Inferior parietal cortex (tissue), 1 donor: ENCODE measurements around the gene GRWD1.

ENCODE experiments used
- DNase-seq: peaks from one replicate; pipeline ENCODE4 v3.0.0-alpha.2; 2016; ENCODE audit errors: extremely low spot score

The GRWD1 gene

GRCh38 chr19:48424694-48425219, 21.0 kb upstream of the GRWD1 start:
- DNase-seq = no peak

- DNase-seq = no peak
These were observed 17.1 kb upstream of the GRWD1 start for GRCh38 chr19:48428670-48429069.

- no peak for DNase-seq
These were observed 12.4 kb upstream of the GRWD1 start for GRCh38 chr19:48433337-48433736.

GRCh38 chr19:48436586-48436985, 9.2 kb upstream of the GRWD1 start:
- DNase-seq = no peak

- no peak for DNase-seq
These were observed 4.3 kb upstream of the GRWD1 start for GRCh38 chr19:48441360-48442050.

- no peak for DNase-seq
These were observed 3.4 kb upstream of the GRWD1 start for GRCh38 chr19:48442116-48443035.

GRCh38 chr19:48443256-48443655, 2.5 kb upstream of the GRWD1 start:
- DNase-seq = no peak

GRCh38 chr19:48443731-48444128, 2.1 kb upstream of the GRWD1 start:
- DNase-seq = no peak

GRCh38 chr19:48444129-48444935, 1.5 kb upstream of the GRWD1 start:
- no peak for DNase-seq

GRCh38 chr19:48444936-48445200, 915 bp upstream of the GRWD1 start:
- DNase-seq = no peak

GRCh38 chr19:48445256-48445605, 552 bp upstream of the GRWD1 start:
- no peak for DNase-seq

GRCh38 chr19:48446579-48446978, 796 bp downstream of the GRWD1 start:
- no peak for DNase-seq

GRCh38 chr19:48448563-48448962, 2.8 kb downstream of the GRWD1 start:
- DNase-seq = no peak

- DNase-seq = no peak
These were observed 4.7 kb downstream of the GRWD1 start for GRCh38 chr19:48450441-48450840.

- no peak for DNase-seq
These were observed 5.1 kb downstream of the GRWD1 start for GRCh38 chr19:48450863-48451262.

- no peak for DNase-seq
These were observed 5.8 kb downstream of the GRWD1 start for GRCh38 chr19:48451624-48452023.

- no peak for DNase-seq
These were observed 6.8 kb downstream of the GRWD1 start for GRCh38 chr19:48452289-48453190.

GRCh38 chr19:48454150-48454730, 8.5 kb downstream of the GRWD1 start:
- DNase-seq = no peak

- no peak for DNase-seq
These were observed 9.6 kb downstream of the GRWD1 start, which contains the start of gene KCNJ14 for GRCh38 chr19:48455171-48455907. KCNJ14 (plus strand) TSS chr19:48455574; CDS start chr19:48461725, 6,151 bp downstream.
